Measurements from ENCODE around the gene NPM1. TPM values are rescaled to one million over a fixed set of nuclear protein-coding genes. Genes with fewer than 3 reads are reported as not detected.

The NPM1 gene
- total RNA-seq = 280 TPM

GRCh38 chr5:171387345-171387969 lies at the start of gene NPM1:
NPM1 (plus strand) TSS chr5:171387849; CDS start chr5:171387949, 100 bp downstream.

GRCh38 chr5:171418982-171419687 lies 31.5 kb downstream of the NPM1 start, which contains the start of gene FGF18:
FGF18 (plus strand) TSS chr5:171419647; CDS start chr5:171420200, 553 bp downstream.

Small RNAs within 50 kb of the gene (small RNA-seq; reads per million reads assigned to genes)
- gene AC091980.1 (ENCODE audit: low replicate concordance) = not detected
- 2.7 reads per million, percentile 83 among the genes with 10 or more reads in this experiment for gene MIR3912 (ENCODE audit: low replicate concordance)
- gene RN7SL339P (ENCODE audit: low replicate concordance) = not detected
- not detected for gene SNORA70J (ENCODE audit: low replicate concordance)

Other genes with a start within 250 kb of the NPM1 start
- gene TLX3, start 78.6 kb upstream of the NPM1 start, total RNA-seq = not detected
- gene FGF18, start 31.8 kb downstream of the NPM1 start, total RNA-seq = 0.63 TPM

Data from parietal lobe (tissue), 2 donors.